Uterus (tissue), 2 donors: ENCODE measurements around the gene CACNA1C.

Experiments used
- POLR2A ChIP-seq, 2 donors: fragments of 450-650 bp; IDR thresholded peaks; one replicate each; pipeline ENCODE4 v1.6.1; 2016; ENCODE audit warnings: antibody characterized with exemption in 2 of 2, mild to moderate bottlenecking in 1 of 2, moderate library complexity in 1 of 2
- TF ChIP-seq, protein P1 (sequence below), 4 experiments: fragments of 200-600 bp in 2 of 4; fragments of 450-650 bp in 2 of 4; sonication (generic) in 2 of 4; IDR thresholded peaks; one replicate each; pipeline ENCODE4 v1.5.1; 2016 to 2019; ENCODE audit warnings: antibody characterized with exemption in 4 of 4, mild to moderate bottlenecking in 2 of 4, moderate library complexity in 1 of 4

DNA sequence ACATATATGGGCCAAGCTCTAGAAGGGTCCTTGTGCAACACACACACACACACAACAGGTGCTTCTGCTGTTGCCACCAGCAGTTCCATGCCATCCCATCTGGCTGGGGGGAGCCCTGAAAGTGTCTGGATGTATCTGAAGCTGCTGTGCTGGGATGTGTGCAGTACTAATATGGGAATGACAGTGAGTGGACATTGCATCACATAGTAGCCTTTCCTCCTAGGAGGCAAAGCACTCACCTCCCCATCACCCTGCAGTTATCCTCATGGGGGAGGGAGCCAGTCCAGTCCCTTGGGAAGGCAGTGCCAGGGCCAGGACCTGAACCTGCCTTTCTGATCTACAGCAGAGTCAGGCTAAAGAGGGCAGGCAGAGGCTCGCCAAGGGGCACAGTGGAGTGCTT, 208.9 kb downstream of the CACNA1C start:
- TF ChIP-seq, protein P1, sequence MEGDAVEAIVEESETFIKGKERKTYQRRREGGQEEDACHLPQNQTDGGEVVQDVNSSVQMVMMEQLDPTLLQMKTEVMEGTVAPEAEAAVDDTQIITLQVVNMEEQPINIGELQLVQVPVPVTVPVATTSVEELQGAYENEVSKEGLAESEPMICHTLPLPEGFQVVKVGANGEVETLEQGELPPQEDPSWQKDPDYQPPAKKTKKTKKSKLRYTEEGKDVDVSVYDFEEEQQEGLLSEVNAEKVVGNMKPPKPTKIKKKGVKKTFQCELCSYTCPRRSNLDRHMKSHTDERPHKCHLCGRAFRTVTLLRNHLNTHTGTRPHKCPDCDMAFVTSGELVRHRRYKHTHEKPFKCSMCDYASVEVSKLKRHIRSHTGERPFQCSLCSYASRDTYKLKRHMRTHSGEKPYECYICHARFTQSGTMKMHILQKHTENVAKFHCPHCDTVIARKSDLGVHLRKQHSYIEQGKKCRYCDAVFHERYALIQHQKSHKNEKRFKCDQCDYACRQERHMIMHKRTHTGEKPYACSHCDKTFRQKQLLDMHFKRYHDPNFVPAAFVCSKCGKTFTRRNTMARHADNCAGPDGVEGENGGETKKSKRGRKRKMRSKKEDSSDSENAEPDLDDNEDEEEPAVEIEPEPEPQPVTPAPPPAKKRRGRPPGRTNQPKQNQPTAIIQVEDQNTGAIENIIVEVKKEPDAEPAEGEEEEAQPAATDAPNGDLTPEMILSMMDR (IDR thresholded peaks at IDR 0.05) = no peak
- TF ChIP-seq POLR2A (IDR thresholded peaks at IDR 0.05) = no peak
